T-cell (primary cell): ENCODE measurements around the gene AKAP6. TPM values are rescaled to one million over a fixed set of nuclear protein-coding genes. Genes with fewer than 3 reads are reported as not detected.

Source experiments
- ATAC-seq, 4 experiments: fragments of 200-7000 bp in 3 of 4; fragments of 150-1000 bp in 1 of 4; cut with Tn5 transposase; replicated peaks in 1 of 4; 1 replicate in 3 of 4; 2 replicates in 1 of 4; pipeline ENCODE4 v1.10.0; 2021; ENCODE audit warnings: moderate library complexity in 3 of 4, mild to moderate bottlenecking in 2 of 4, moderate number of reproducible peaks in 1 of 4
- CTCF ChIA-PET, 2 donors: fragments of 300-600 bp; sonication (Branson Sonifier 250); formaldehyde crosslinking; loops; one replicate each; lab custom pipeline; 2022; ENCODE audit warnings: antibody characterized with exemption in 2 of 2; lab: Charles Lee
- POLR2A ChIA-PET, 2 donors: fragments of 300-600 bp; sonication (Branson Sonifier 250); formaldehyde crosslinking; loops; one replicate each; lab custom pipeline; 2022; ENCODE audit warnings: antibody characterized with exemption in 2 of 2; lab: Charles Lee
- DNase-seq, 35 experiments: peaks; one replicate each; pipeline versions ENCODE4 v3.0.0 to v3.0.0-alpha.2; 2013 to 2023
- H3K27ac ChIP-seq: one replicate; pipeline ENCODE4 v1.5.1; 2013; ENCODE audit warnings: low read length
- H3K27me3 ChIP-seq, 2 experiments: replicated peaks in 1 of 2; 1 replicate in 1 of 2; 2 replicates in 1 of 2; pipeline versions ENCODE4 v1.6.1 to v1.7.0; 2013; ENCODE audit warnings: low read length in 1 of 2, mixed read lengths in 1 of 2; ENCODE audit not compliant: control insufficient read depth in 2 of 2, insufficient read depth in 2 of 2; ENCODE audit errors: extremely low read depth in 1 of 2
- H3K36me3 ChIP-seq, 2 donors: 1 replicate in 1 of 2; 2 replicates in 1 of 2; pipeline versions ENCODE4 v1.6.1 to v1.7.0; 2013; ENCODE audit warnings: low read length in 1 of 2; ENCODE audit not compliant: control insufficient read depth in 2 of 2, insufficient read depth in 1 of 2; ENCODE audit errors: extremely low read depth in 1 of 2
- H3K4me1 ChIP-seq, 2 experiments: 1 replicate in 1 of 2; 2 replicates in 1 of 2; pipeline versions ENCODE4 v1.6.1 to v1.7.0; 2013; ENCODE audit warnings: low read length in 2 of 2, mixed read lengths in 1 of 2; ENCODE audit not compliant: insufficient read depth in 2 of 2, control insufficient read depth in 1 of 2; ENCODE audit errors: extremely low read depth in 1 of 2
- H3K4me3 ChIP-seq, 2 donors: 1 replicate in 1 of 2; 2 replicates in 1 of 2; pipeline versions ENCODE4 v1.5.1 to v1.7.0; 2013; ENCODE audit warnings: mild to moderate bottlenecking in 2 of 2, low read length in 1 of 2, moderate library complexity in 1 of 2; ENCODE audit not compliant: control insufficient read depth in 1 of 2; ENCODE audit errors: extremely low read depth in 1 of 2
- H3K9me3 ChIP-seq: 2 replicates; pipeline ENCODE4 v1.7.0; 2013
- H3K27ac Mint-ChIP-seq, 2 donors: one replicate each; pipeline ENCODE4 v1.8.0; 2020 to 2021; ENCODE audit warnings: mild to moderate bottlenecking in 2 of 2, mixed read lengths in 2 of 2
- H3K27me3 Mint-ChIP-seq, 2 donors: one replicate each; pipeline ENCODE4 v1.8.0; 2021 to 2022; ENCODE audit warnings: mixed read lengths in 2 of 2
- H3K36me3 Mint-ChIP-seq: one replicate; pipeline ENCODE4 v1.8.0; 2021; ENCODE audit warnings: mixed read lengths
- H3K4me1 Mint-ChIP-seq, 3 donors: one replicate each; pipeline ENCODE4 v1.8.0; 2020 to 2022; ENCODE audit warnings: mixed read lengths in 3 of 3, mild to moderate bottlenecking in 1 of 3
- H3K4me3 Mint-ChIP-seq, 3 donors: one replicate each; pipeline ENCODE4 v1.8.0; 2020 to 2022; ENCODE audit warnings: mild to moderate bottlenecking in 3 of 3, mixed read lengths in 3 of 3, moderate library complexity in 3 of 3
- H3K9me3 Mint-ChIP-seq, 3 donors: one replicate each; pipeline ENCODE4 v1.8.0; 2020 to 2022; ENCODE audit warnings: mixed read lengths in 3 of 3
- WGBS: methylation state at CpG from one replicate; pipeline ENCODE4 v1.1.5; 2013; ENCODE audit warnings: missing lambda C conversion rate; ENCODE audit not compliant: insufficient coverage; 5-methylcytosine and 5-hydroxymethylcytosine counted together
- total RNA-seq, 35 experiments: library from RNA in 6 of 35; stranded (reverse) in 6 of 35; fragments of 120-200 nt in 1 of 35; gene quantifications; one replicate each; pipeline versions ENCODE4 v1.2.1 to v1.2.4 and lab custom pipeline; 2013 to 2026

Gene AKAP6
- total RNA-seq, 5 donors from 2014 or later (not counting 1 experiment from before 2014, with no cell fraction given), result 1.7 to 6.6 (median 2.6) TPM

- no peaks in the 10 kb centered on the region for H3K4me1 Mint-ChIP-seq
- H3K27me3 ChIP-seq, result no peaks in the 10 kb centered on the region
- H3K27ac Mint-ChIP-seq, result no peak overlapping the region
- ATAC-seq, result no peak
- H3K36me3 Mint-ChIP-seq, result no peaks in the 10 kb centered on the region
- no peak for DNase-seq
- no peak overlapping the region for H3K4me3 Mint-ChIP-seq
- H3K27ac ChIP-seq, result no peak overlapping the region
- WGBS, result 100% methylated on average over 2 of the region's 6 CpGs
- H3K4me3 ChIP-seq, result no peak overlapping the region
- no peaks in the 10 kb centered on the region for H3K9me3 ChIP-seq
- ChIA-PET POLR2A (no interaction called here), CTCF (no interaction called here)
- H3K9me3 Mint-ChIP-seq, result no peaks in the 10 kb centered on the region
- no peaks in the 10 kb centered on the region for H3K36me3 ChIP-seq
- H3K27me3 Mint-ChIP-seq, result peaks cover 2 to 7% of the 10 kb centered on the region in 2 donors
- H3K4me1 ChIP-seq, result no peaks in the 10 kb centered on the region
Observed at GRCh38 chr14:32495435-32495734, 166.3 kb downstream of the AKAP6 start.

GRCh38 chr14:32497248-32497647 is 168.2 kb downstream of the AKAP6 start:
- POLR2A ChIA-PET, result no interaction called here
- no peak for DNase-seq
- H3K9me3 Mint-ChIP-seq, result no peaks in the 10 kb centered on the region
- CTCF ChIA-PET, result no interaction called here
- H3K4me3 ChIP-seq, result no peak overlapping the region
- no peaks in the 10 kb centered on the region for H3K4me1 ChIP-seq
- no peak for ATAC-seq
- no peaks in the 10 kb centered on the region for H3K9me3 ChIP-seq
- no peaks in the 10 kb centered on the region for H3K36me3 ChIP-seq
- H3K36me3 Mint-ChIP-seq, result no peaks in the 10 kb centered on the region
- no peak overlapping the region for H3K27ac ChIP-seq
- H3K4me1 Mint-ChIP-seq, result no peaks in the 10 kb centered on the region
- no peaks in the 10 kb centered on the region for H3K27me3 ChIP-seq
- H3K27me3 Mint-ChIP-seq, result peaks cover 2 to 3% of the 10 kb centered on the region in 2 donors
- H3K4me3 Mint-ChIP-seq, result no peak overlapping the region
- H3K27ac Mint-ChIP-seq, result no peak overlapping the region

GRCh38 chr14:32507029-32507984 is 178.2 kb downstream of the AKAP6 start:
- H3K27ac Mint-ChIP-seq, result no peak overlapping the region
- H3K9me3 ChIP-seq, result no peaks in the 10 kb centered on the region
- H3K4me3 ChIP-seq, result no peak overlapping the region
- no peaks in the 10 kb centered on the region for H3K9me3 Mint-ChIP-seq
- H3K36me3 ChIP-seq, result no peaks in the 10 kb centered on the region
- DNase-seq (no peak), ATAC-seq (no peak)
- POLR2A ChIA-PET, result no interaction called here
- CTCF ChIA-PET, result no interaction called here
- no peaks in the 10 kb centered on the region for H3K27me3 Mint-ChIP-seq
- 87% methylated on average over 3 of the region's 4 CpGs for WGBS
- no peaks in the 10 kb centered on the region for H3K27me3 ChIP-seq
- H3K4me3 Mint-ChIP-seq, result no peak overlapping the region
- H3K4me1 Mint-ChIP-seq, result no peaks in the 10 kb centered on the region
- no peak overlapping the region for H3K27ac ChIP-seq
- no peaks in the 10 kb centered on the region for H3K4me1 ChIP-seq
- H3K36me3 Mint-ChIP-seq, result no peaks in the 10 kb centered on the region

- Histone ChIP-seq H3K27ac (no peak overlapping the region), H3K9me3 (no peaks in the 10 kb centered on the region), H3K4me3 (no peak overlapping the region), H3K27me3 (no peaks in the 10 kb centered on the region), H3K4me1 (no peaks in the 10 kb centered on the region), H3K36me3 (no peaks in the 10 kb centered on the region)
- DNase-seq, result no peak
- no peaks in the 10 kb centered on the region for H3K27me3 Mint-ChIP-seq
- CTCF ChIA-PET, result no interaction called here
- POLR2A ChIA-PET, result no interaction called here
- no peak overlapping the region for H3K27ac Mint-ChIP-seq
- no peak overlapping the region for H3K4me3 Mint-ChIP-seq
- WGBS, result no CpG with 5 or more reads among the region's 2 CpGs
- H3K4me1 Mint-ChIP-seq, result no peaks in the 10 kb centered on the region
- no peaks in the 10 kb centered on the region for H3K36me3 Mint-ChIP-seq
- no peaks in the 10 kb centered on the region for H3K9me3 Mint-ChIP-seq
- no peak for ATAC-seq
Observed at GRCh38 chr14:32508281-32508680, 179.2 kb downstream of the AKAP6 start.

GRCh38 chr14:32509632-32510187 is 180.6 kb downstream of the AKAP6 start:
- H3K9me3 Mint-ChIP-seq, result no peaks in the 10 kb centered on the region

GRCh38 chr14:32510815-32511214 is 181.7 kb downstream of the AKAP6 start:
- no peak overlapping the region for H3K4me3 ChIP-seq
- H3K27me3 ChIP-seq, result no peaks in the 10 kb centered on the region
- ATAC-seq (no peak), DNase-seq (no peak)
- no peak overlapping the region for H3K4me3 Mint-ChIP-seq
- 90% methylated on average over 1 of the region's 3 CpGs for WGBS
- ChIA-PET POLR2A (no interaction called here), CTCF (interaction anchor here (0.7 kb wide), 2 partner anchors 68 to 1061 kb away, joined by 3 to 4 read pairs; no protein-coding TSS in a partner anchor)
- H3K36me3 ChIP-seq, result no peaks in the 10 kb centered on the region
- H3K4me1 ChIP-seq, result no peaks in the 10 kb centered on the region
- no peaks in the 10 kb centered on the region for H3K9me3 ChIP-seq
- no peaks in the 10 kb centered on the region for H3K4me1 Mint-ChIP-seq
- H3K27ac Mint-ChIP-seq, result no peak overlapping the region
- no peaks in the 10 kb centered on the region for H3K36me3 Mint-ChIP-seq
- H3K9me3 Mint-ChIP-seq, result no peaks in the 10 kb centered on the region
- H3K27me3 Mint-ChIP-seq, result peaks cover 5 to 7% of the 10 kb centered on the region in 2 donors
- H3K27ac ChIP-seq, result no peak overlapping the region

More at GRCh38 chr14:32509632-32510187, 180.6 kb downstream of the AKAP6 start:
- no peaks in the 10 kb centered on the region for H3K4me1 Mint-ChIP-seq
- no peak overlapping the region for H3K27ac Mint-ChIP-seq
- H3K36me3 ChIP-seq, result no peaks in the 10 kb centered on the region
- no peak for ATAC-seq
- no peaks in the 10 kb centered on the region for H3K4me1 ChIP-seq
- H3K27me3 Mint-ChIP-seq, result peaks cover 1 to 4% of the 10 kb centered on the region in 2 donors
- no peak overlapping the region for H3K4me3 ChIP-seq
- ChIA-PET POLR2A (no interaction called here), CTCF (no interaction called here)
- no peak overlapping the region for H3K27ac ChIP-seq
- no peak for DNase-seq
- no peaks in the 10 kb centered on the region for H3K27me3 ChIP-seq
- H3K4me3 Mint-ChIP-seq, result no peak overlapping the region
- no peaks in the 10 kb centered on the region for H3K9me3 ChIP-seq
- H3K36me3 Mint-ChIP-seq, result no peaks in the 10 kb centered on the region
- WGBS, result 91% methylated on average over 8 of the region's 10 CpGs
